ENCODE data around the gene NRARP.

The NRARP gene

DNA sequence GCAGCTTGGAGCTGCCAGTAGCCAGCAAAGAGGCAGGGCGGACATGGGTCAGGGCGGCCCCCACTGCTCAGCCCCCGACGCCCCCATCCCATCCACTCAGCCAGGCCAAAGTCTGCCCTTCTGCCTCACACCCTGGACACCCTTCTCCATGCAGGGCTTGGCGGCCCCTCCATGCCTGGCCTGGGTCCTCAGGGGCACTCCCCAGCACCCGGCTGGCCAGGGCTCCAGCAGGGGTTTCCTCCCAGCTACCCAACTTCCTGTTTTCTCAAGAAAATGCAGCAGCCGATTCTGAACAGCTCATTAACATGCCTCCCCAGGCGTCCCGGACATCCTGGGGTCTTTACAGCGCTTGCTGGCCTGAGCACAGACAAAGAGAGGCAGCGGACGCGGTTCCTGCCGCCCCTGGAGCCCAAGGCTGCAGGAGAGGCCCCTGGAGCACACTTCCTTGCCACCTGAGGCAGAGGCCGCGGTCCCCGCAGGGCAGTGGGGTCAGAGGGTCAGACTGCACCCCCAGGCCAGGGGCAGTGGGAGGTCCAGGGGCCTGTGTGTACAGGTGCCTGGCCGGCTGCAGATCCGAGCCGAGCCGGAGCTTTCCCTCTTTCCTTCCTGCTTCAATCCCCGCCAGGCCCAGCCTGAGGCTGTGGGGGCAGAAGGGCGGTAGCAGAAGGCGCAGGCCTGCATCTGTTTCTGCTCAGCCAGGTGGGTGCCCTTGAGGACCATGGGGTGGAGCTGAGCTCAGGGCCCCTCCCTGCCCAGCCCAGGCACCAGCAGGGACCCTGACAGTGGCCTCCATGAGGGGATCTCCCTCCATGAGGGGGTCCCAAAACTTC is 18.7 kb upstream of the NRARP start:
- Histone ChIP-seq H3K4me1 (ENCODE audit: control insufficient read depth, insufficient read depth, low read length) (no peaks in the 10 kb centered on the region), H3K9ac (ENCODE audit: low read depth, low read length) (peak overlapping the region; percentile 37), H3K9me3 (ENCODE audit: control insufficient read depth, insufficient read depth, low read length) (no peaks in the 10 kb centered on the region), H3K4me3 (ENCODE audit: low read depth, low read length) (no peak overlapping the region), H3K36me3 (ENCODE audit: control insufficient read depth, insufficient read depth, low read length) (no peaks in the 10 kb centered on the region), H3K27me3 (ENCODE audit: control insufficient read depth, insufficient read depth, low read length) (no peaks in the 10 kb centered on the region)

DNA sequence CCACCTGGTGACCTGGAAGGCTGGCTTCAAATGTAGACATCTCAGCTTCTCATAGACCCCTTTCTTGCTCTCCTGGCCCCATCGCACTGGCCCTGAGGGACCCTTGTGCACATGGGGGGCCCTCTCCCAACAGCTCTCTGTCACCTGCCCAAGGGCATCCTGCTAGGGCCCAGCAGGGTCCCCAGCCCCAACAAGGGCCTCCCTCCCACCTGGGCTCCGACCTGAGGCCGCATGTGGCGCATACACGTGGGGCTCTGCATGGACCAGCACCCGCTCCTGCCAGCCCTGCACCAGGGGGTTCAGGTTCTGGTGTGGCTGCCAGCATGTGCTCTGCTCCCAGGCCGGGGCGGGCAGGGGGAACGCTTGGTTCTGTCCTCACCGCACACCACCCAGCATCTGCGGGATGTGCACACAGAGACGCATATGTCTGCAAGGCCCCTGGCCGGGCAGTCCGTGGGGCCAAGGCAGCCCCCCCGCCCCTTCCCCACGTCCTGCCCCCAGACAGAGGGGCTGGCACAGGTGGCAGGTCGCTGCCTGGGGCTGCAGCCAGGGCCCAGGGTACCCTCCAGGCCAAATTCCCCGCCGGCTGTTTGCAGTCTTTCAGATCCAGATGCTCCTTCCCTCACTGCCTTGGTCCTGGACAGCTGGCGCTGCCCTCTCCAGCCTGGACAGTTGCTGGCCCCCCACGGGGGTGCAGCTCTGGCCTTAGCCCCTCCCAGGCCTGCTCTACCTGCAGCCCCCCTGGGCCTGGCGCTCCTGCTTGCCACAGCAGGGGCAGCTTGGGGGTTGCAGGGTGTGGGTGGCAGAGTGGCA is 17.9 kb upstream of the NRARP start:
- no peak overlapping the region for H3K4me3 ChIP-seq (ENCODE audit: low read depth, low read length)
- no peaks in the 10 kb centered on the region for H3K4me1 ChIP-seq (ENCODE audit: control insufficient read depth, insufficient read depth, low read length)
- no peaks in the 10 kb centered on the region for H3K27me3 ChIP-seq (ENCODE audit: control insufficient read depth, insufficient read depth, low read length)
- no peaks in the 10 kb centered on the region for H3K36me3 ChIP-seq (ENCODE audit: control insufficient read depth, insufficient read depth, low read length)
- no peak overlapping the region for H3K9ac ChIP-seq (ENCODE audit: low read depth, low read length)
- no peaks in the 10 kb centered on the region for H3K9me3 ChIP-seq (ENCODE audit: control insufficient read depth, insufficient read depth, low read length)

DNA sequence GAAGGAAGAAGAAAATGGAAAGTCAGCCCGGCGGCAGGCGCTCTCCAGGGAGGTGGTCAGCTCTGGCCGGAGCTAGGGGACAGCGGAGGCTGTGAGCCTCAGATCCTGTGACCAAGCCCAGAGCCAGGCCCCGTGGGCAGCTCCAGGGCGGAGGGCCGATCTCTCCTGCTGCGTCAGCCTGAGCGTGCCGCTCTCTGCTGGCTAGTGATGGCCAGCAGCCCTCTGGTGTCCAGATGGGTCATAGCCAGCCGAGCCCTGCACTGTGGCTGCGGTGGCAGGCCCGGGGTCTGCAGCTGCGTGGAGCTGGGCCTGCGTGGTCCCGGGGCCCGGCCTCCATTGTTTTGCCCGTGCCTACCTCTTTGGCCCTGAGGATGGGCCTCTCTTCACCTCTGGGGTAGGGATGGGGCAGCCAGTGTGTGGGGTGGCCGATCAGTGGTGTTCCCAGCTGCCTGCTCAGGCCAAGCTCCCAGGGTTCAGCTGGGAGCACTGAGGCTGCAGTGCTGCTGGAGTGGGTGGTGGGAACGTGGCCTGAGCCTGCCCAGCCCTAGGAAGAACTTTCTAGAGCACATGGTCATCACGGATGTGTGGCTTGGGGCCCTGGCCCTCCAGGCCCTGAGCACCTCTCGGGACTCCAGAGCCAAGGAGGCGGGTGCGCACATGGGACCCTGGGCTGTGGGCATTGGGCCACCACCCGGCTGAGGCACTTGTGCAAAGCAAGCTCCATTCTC is 17.1 kb upstream of the NRARP start:
- no peaks in the 10 kb centered on the region for H3K9me3 ChIP-seq (ENCODE audit: control insufficient read depth, insufficient read depth, low read length)
- H3K36me3 ChIP-seq (ENCODE audit: control insufficient read depth, insufficient read depth, low read length): no peaks in the 10 kb centered on the region
- no peaks in the 10 kb centered on the region for H3K27me3 ChIP-seq (ENCODE audit: control insufficient read depth, insufficient read depth, low read length)
- H3K9ac ChIP-seq (ENCODE audit: low read depth, low read length): no peak overlapping the region
- no peaks in the 10 kb centered on the region for H3K4me1 ChIP-seq (ENCODE audit: control insufficient read depth, insufficient read depth, low read length)
- no peak overlapping the region for H3K4me3 ChIP-seq (ENCODE audit: low read depth, low read length)

DNA sequence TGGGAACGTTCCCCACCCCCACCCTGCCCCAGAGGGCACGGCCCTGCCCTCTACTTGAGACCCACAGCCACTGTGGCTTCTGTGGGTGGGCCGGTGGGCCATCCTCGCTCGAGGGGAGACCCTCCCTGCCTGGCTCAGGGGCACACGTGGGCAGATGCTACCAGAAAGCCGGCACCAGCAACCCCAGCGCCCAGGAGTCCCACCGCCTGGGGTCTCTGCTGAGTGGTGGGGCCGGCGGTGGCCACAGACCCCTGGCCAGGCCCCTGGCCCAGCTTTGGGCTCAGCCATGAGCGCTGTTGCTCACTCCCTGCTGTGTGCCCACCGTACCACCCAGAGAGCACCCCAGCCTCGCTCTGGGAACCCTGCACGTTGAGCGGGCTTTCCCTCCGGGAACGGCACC is 16.5 kb upstream of the NRARP start:
- Histone ChIP-seq H3K4me1 (ENCODE audit: control insufficient read depth, insufficient read depth, low read length) (no peaks in the 10 kb centered on the region), H3K9me3 (ENCODE audit: control insufficient read depth, insufficient read depth, low read length) (no peaks in the 10 kb centered on the region), H3K36me3 (ENCODE audit: control insufficient read depth, insufficient read depth, low read length) (no peaks in the 10 kb centered on the region), H3K4me3 (ENCODE audit: low read depth, low read length) (no peak overlapping the region), H3K27me3 (ENCODE audit: control insufficient read depth, insufficient read depth, low read length) (no peaks in the 10 kb centered on the region), H3K9ac (ENCODE audit: low read depth, low read length) (no peak overlapping the region)

DNA sequence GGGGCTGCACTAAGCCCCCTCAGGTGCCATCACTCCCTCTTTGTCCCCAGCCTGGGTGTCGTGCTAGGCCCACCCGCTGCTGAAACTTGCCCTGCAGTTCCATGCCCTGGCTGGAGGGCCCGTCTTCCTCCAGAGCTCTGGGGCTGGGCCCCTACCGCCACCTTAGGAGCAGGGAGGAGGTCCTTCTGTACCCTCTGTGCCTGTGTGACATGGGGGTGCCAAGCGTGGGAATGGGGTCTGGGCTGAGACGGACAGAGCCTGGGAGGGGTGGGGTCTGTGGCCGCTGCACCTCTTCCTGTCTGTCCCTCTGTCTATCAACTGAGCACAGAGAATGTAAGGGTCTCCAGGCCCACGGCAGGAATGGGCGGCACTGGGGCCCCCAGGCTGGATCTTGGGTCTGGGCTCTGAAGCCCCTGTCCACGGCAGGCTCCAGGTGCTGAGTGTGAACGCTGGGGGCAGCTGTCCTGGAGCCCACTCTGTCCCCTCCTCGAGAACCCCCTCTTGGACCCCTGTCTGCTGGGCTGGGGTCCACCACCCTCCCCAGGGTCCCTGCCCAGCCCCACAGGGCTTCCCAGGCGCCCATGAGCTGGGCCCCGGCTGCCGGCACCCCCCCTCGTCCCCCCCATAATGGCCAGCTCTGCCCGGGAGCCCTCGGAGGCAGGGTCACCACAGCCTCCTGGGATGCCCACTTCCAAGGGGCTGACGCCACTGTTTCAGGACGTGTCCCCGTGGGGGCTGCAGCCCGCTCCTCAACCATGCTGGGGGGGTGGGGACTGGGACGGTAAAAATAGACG is 15.8 kb upstream of the NRARP start:
- Histone ChIP-seq H3K36me3 (ENCODE audit: control insufficient read depth, insufficient read depth, low read length) (no peaks in the 10 kb centered on the region), H3K4me3 (ENCODE audit: low read depth, low read length) (no peak overlapping the region), H3K27me3 (ENCODE audit: control insufficient read depth, insufficient read depth, low read length) (no peaks in the 10 kb centered on the region), H3K9me3 (ENCODE audit: control insufficient read depth, insufficient read depth, low read length) (no peaks in the 10 kb centered on the region), H3K4me1 (ENCODE audit: control insufficient read depth, insufficient read depth, low read length) (no peaks in the 10 kb centered on the region), H3K9ac (ENCODE audit: low read depth, low read length) (no peak overlapping the region)

DNA sequence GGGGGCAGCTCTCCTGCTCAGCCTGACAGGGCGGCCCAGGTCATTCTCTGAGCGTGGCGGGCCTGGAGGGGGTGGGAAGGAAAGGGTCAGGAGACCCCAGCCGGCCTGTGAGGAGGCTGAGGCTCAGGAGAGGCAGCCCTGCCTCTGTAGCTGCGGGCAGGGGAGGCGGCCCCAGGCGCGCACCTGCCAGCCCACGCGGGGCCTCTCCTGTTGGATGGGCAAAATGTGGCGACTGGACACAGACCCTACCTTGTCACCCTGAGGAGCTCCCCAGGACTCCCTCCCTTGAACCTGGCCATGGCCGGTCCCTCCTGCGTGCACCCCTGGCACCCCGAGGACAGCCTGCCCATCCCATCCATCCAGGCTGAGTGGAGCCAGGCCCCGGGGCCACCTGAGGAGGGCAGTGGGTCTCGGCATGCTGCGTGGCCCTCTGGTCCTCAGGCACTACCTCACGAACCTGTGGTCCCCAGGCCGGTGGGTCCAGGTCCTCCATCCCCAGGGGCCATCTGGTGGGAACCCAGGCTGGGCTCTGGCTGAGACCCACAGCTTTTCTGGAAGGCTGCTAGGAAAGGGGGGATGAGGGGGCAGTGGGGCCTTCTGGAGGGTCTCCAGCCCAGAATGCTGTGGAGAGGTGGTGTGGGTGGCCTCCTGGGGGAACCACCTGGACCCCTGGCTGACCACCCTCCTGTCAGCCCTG is 15.1 kb upstream of the NRARP start:
- Histone ChIP-seq H3K9me3 (ENCODE audit: control insufficient read depth, insufficient read depth, low read length) (no peaks in the 10 kb centered on the region), H3K9ac (ENCODE audit: low read depth, low read length) (no peak overlapping the region), H3K27me3 (ENCODE audit: control insufficient read depth, insufficient read depth, low read length) (no peaks in the 10 kb centered on the region), H3K4me1 (ENCODE audit: control insufficient read depth, insufficient read depth, low read length) (no peaks in the 10 kb centered on the region), H3K36me3 (ENCODE audit: control insufficient read depth, insufficient read depth, low read length) (no peaks in the 10 kb centered on the region), H3K4me3 (ENCODE audit: low read depth, low read length) (no peak overlapping the region)

DNA sequence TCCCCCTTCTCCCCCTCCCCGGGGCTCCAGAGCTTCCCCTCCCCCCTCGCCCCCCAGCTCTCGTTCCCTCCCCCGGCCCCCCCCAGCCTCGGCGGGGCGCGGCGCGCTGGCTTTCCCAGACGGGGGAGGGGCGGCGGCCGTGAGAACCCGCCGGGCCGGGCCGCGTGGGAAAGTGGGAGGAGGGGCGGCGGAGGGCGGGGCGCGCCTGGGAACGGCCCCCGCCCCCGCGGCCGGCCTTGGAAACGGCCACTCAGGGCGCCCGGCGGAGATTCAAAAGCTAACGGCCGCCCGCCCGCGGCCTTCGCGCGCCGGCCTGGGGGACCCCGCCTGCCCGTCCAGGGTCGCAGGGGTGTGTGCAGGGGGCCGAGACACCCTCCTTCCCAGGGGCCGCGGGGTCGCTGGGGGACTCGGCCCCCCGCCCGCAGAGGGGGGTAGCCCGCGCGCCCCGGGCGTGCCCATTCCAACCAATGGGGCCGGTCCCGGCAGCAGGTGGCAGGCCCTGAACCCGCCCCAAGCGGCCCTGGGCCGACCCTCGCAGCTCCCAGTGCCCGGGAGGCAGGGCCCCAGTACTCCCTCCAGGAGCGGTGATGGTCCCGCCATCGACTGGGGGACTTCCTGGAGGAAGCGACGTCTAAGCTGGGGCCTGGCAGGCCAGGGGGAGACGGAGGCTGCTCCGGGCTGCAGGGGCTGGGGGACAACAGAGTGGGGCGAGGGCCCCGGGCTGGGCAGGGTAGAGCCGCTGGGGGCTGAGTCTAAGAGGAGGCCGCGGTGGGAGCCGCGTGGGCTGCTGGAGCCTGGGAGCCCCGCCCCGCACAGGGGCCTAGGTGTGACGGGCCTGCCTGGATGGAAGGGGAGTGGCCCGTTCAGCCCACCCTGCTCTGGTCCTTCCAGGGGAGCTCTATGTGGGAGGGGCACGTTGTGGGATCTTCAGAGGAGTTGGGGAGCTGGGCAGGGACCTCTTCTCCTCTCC is 14.2 kb upstream of the NRARP start:
- H3K9me3 ChIP-seq (ENCODE audit: control insufficient read depth, insufficient read depth, low read length): no peaks in the 10 kb centered on the region
- H3K36me3 ChIP-seq (ENCODE audit: control insufficient read depth, insufficient read depth, low read length): no peaks in the 10 kb centered on the region
- no peaks in the 10 kb centered on the region for H3K4me1 ChIP-seq (ENCODE audit: control insufficient read depth, insufficient read depth, low read length)
- no peaks in the 10 kb centered on the region for H3K27me3 ChIP-seq (ENCODE audit: control insufficient read depth, insufficient read depth, low read length)
- H3K9ac ChIP-seq (ENCODE audit: low read depth, low read length): no peak overlapping the region
- H3K4me3 ChIP-seq (ENCODE audit: low read depth, low read length): no peak overlapping the region

DNA sequence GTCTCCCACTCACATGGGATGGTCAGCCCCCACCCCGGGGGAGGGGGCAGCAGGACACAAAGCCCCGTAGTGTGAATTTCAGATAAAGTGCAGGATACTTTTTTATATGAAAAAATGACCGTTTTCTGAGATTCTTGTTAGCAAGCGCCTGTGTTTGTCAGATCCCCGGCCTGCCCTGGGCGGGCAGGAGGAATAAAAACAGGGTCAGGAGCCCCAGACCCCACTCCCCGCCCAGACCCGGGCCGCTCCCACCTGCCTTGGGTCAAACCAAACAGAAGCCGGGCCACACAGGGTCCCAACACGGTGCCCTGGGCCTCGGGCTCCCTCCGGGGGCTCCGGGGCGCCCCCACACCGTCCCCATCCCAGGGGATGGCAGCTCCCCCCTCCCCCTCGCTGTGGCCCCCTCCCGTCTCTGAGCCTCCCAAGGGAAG is 13.5 kb upstream of the NRARP start:
- no peaks in the 10 kb centered on the region for H3K9me3 ChIP-seq (ENCODE audit: control insufficient read depth, insufficient read depth, low read length)
- H3K27me3 ChIP-seq (ENCODE audit: control insufficient read depth, insufficient read depth, low read length): no peaks in the 10 kb centered on the region
- H3K4me3 ChIP-seq (ENCODE audit: low read depth, low read length): no peak overlapping the region
- H3K36me3 ChIP-seq (ENCODE audit: control insufficient read depth, insufficient read depth, low read length): no peaks in the 10 kb centered on the region
- H3K4me1 ChIP-seq (ENCODE audit: control insufficient read depth, insufficient read depth, low read length): no peaks in the 10 kb centered on the region
- no peak overlapping the region for H3K9ac ChIP-seq (ENCODE audit: low read depth, low read length)

DNA sequence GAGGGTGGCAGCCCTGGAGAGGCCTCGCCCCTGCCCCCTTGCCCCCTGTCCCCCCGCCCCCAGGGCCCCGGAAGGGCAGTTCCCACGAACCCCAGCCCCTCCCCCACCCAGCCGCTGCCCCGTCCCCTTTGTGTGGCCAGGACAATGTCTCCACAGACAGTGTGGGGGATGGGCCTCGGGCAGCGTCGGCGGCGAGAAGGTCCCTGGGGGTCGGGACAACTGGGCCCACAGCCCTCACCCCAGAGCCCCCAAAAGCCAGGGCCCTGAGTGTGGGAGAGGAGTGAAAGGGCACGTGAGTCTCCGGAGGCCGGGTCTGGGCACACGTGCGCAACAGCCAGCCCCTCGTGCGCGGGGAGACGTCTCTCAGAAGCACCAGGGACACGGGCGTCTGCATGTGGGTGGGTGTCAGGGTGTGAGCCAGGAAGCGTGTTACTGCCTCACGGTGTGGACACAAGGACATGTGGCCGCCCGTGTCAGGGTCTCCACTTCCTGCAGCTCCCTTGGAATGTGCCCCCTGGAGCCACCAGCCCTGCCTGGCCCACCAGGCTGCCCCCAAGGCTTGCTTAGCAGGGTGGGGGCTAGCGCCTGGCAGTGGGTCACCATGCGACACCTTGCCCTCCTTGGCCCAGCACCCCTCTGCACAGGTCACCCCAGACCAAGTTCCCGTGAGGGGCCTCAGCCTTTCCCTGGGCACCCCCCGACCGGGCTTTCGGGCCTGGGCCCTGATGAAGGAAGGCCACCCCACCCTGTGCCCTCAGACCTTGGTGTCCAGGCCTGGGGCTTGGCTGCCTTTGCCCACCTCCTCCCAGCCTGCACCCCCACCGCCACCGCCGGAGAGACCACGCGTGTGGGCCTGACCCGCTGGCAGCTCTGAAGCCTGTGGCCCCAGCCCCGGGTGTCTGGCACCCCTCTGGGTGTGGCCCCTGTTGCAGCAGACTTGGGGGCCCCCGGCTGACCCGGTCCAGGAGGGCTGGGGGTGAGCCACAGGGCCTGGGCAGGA is 12.8 kb upstream of the NRARP start:
- no peaks in the 10 kb centered on the region for H3K36me3 ChIP-seq (ENCODE audit: control insufficient read depth, insufficient read depth, low read length)
- no peaks in the 10 kb centered on the region for H3K27me3 ChIP-seq (ENCODE audit: control insufficient read depth, insufficient read depth, low read length)
- no peaks in the 10 kb centered on the region for H3K4me1 ChIP-seq (ENCODE audit: control insufficient read depth, insufficient read depth, low read length)
- no peaks in the 10 kb centered on the region for H3K9me3 ChIP-seq (ENCODE audit: control insufficient read depth, insufficient read depth, low read length)
- no peak overlapping the region for H3K9ac ChIP-seq (ENCODE audit: low read depth, low read length)
- no peak overlapping the region for H3K4me3 ChIP-seq (ENCODE audit: low read depth, low read length)
